GM12891 (cell line): ENCODE results near the gene TOGARAM1.

ENCODE experiments used
- PAX5 ChIP-seq: IDR thresholded peaks from 2 replicates; pipeline ENCODE4 v1.6.1; 2011; ENCODE audit warnings: low read length, moderate library complexity, mild to moderate bottlenecking; ENCODE audit not compliant: insufficient read depth, severe bottlenecking
- POLR2A ChIP-seq: IDR thresholded peaks from 2 replicates; pipeline ENCODE4 v1.6.1; 2011; ENCODE audit warnings: low read depth, low read length, control low read depth
- POLR2AphosphoS5 ChIP-seq: IDR thresholded peaks from 2 replicates; pipeline ENCODE4 v1.6.1; 2011; ENCODE audit warnings: low read depth, low read length, control low read depth
- TAF1 ChIP-seq: IDR thresholded peaks from 2 replicates; pipeline ENCODE4 v1.6.1; 2011; ENCODE audit warnings: low read depth, low read length, control low read depth

DNA sequence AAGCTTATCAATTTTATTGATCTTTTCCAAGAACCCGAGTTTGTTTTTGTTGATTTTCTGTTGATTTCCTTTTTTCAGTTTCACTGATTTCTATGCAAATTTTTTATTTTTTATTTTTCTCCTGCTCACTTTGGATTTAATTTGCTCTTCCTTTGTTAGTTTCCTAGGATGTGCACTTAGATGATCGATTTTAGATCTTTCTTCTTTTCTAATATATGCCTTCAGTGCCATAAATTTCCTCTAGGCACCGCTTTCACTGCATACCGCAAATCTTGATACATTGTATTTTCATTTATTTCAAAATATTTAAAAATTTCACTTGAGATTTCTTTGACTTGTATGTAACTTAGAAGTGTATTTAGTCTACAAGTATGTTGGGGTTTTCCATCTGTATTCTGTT, 9.5 kb downstream of the TOGARAM1 start:
- TF ChIP-seq POLR2A (no peak), POLR2AphosphoS5 (no peak), TAF1 (no peak), PAX5 (no peak)
